Esophagus squamous epithelium (tissue), 4 donors: Measurements from ENCODE around the gene RAB7B.

Source experiments
- CTCF ChIP-seq, 6 experiments: fragments of 450-650 bp in 4 of 6; fragments of 200-600 bp in 2 of 6; sonication (generic) in 2 of 6; IDR thresholded peaks; one replicate each; pipeline ENCODE4 v1.5.1; 2016 to 2019; ENCODE audit warnings: antibody characterized with exemption in 6 of 6, mild to moderate bottlenecking in 4 of 6, moderate library complexity in 4 of 6
- POLR2A ChIP-seq, 4 donors: fragments of 450-650 bp; IDR thresholded peaks; one replicate each; pipeline ENCODE4 v1.6.1; 2017; ENCODE audit warnings: antibody characterized with exemption in 4 of 4, mild to moderate bottlenecking in 4 of 4, moderate library complexity in 3 of 4

- no peak for TF ChIP-seq CTCF (IDR thresholded peaks at IDR 0.05)
- TF ChIP-seq POLR2A (IDR thresholded peaks at IDR 0.05) = no peak
Measured at GRCh38 chr1:206015071-206015470, 11.9 kb upstream of the RAB7B start.
